OCI-LY3 (cell line): ENCODE measurements around the gene EFCAB6.

Experiments used
- CTCF ChIP-seq: fragments of 200-600, 300-600 bp; sonication (generic); IDR thresholded peaks from 2 replicates; pipeline ENCODE4 v1.5.1; 2014; ENCODE audit warnings: antibody characterized with exemption, low read length, low read depth
- EZH2phosphoT487 ChIP-seq: fragments of 200-600 bp; shearing (Covaris generic); IDR thresholded peaks from 2 replicates; pipeline ENCODE4 v1.6.1; 2018; ENCODE audit warnings: antibody characterized with exemption, mixed run types, low read depth

- TF ChIP-seq CTCF (no peak), EZH2phosphoT487 (no peak)
Measured at GRCh38 chr22:43587574-43587973, 224.5 kb downstream of the EFCAB6 start.
